Esophagus squamous epithelium (tissue), 4 donors: ENCODE measurements around the gene PBX2.

Source experiments
- POLR2A ChIP-seq, 4 donors: fragments of 450-650 bp; IDR thresholded peaks; one replicate each; pipeline ENCODE4 v1.6.1; 2017; ENCODE audit warnings: antibody characterized with exemption in 4 of 4, mild to moderate bottlenecking in 4 of 4, moderate library complexity in 3 of 4
- TF ChIP-seq, protein P1 (sequence below), 6 experiments: fragments of 450-650 bp in 4 of 6; fragments of 200-600 bp in 2 of 6; sonication (generic) in 2 of 6; IDR thresholded peaks; one replicate each; pipeline ENCODE4 v1.5.1; 2016 to 2019; ENCODE audit warnings: antibody characterized with exemption in 6 of 6, mild to moderate bottlenecking in 4 of 6, moderate library complexity in 4 of 6

DNA sequence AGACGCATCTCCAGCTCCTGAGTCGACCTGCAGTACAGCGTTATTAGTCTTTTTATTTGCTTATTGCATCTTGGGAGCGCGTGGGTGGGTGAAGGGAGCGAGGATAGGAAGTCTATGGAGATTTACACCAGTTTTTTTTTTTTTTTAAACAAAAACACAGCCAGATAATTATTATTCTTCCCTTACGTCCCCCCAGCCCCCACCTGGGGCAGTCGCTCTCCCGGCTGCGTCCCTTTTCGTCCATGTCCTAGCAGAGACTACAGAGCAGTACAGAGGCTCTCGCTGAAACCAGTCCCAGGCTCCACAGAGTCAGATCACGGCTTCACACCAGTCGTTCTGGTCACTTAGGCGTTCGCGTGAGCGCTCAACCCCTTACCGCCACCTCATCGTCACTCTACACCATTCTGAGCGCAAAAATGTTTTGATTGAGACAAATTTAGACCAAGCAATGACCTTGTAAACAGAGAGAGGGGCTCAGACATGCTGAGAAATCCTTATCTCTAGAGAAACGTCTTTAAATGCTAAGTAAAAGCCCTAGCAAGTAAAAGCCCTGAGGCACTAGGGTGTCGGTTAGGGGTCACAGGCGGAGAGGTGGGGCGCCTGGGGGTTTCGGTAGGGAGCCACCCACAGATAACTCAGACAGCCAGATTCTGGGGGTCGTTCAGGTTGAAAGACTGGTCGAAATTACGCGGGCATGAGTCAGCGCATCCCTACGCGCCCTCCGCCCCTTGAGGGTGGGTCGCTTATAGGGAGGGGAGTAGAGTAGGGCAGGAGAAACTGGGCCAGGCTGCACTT lies 37.0 kb downstream of the PBX2 start:
- TF ChIP-seq, protein P1, sequence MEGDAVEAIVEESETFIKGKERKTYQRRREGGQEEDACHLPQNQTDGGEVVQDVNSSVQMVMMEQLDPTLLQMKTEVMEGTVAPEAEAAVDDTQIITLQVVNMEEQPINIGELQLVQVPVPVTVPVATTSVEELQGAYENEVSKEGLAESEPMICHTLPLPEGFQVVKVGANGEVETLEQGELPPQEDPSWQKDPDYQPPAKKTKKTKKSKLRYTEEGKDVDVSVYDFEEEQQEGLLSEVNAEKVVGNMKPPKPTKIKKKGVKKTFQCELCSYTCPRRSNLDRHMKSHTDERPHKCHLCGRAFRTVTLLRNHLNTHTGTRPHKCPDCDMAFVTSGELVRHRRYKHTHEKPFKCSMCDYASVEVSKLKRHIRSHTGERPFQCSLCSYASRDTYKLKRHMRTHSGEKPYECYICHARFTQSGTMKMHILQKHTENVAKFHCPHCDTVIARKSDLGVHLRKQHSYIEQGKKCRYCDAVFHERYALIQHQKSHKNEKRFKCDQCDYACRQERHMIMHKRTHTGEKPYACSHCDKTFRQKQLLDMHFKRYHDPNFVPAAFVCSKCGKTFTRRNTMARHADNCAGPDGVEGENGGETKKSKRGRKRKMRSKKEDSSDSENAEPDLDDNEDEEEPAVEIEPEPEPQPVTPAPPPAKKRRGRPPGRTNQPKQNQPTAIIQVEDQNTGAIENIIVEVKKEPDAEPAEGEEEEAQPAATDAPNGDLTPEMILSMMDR (IDR thresholded peaks at IDR 0.05) = no peak
- no peak for TF ChIP-seq POLR2A (IDR thresholded peaks at IDR 0.05)
